HG03280 (cell line): ENCODE measurements around the gene PNPLA8.
A peak's percentile ranks its signal among the peaks of the same experiment; 100 is the strongest.
"Not testable (repeated sequence)": the region's sequence is repeated elsewhere in the genome, so short reads cannot be mapped to it uniquely, and the experiment has no call there.

Experiments
- ATAC-seq: cut with Tn5 transposase; IDR thresholded peaks from one replicate; pipeline ENCODE4 v1.9.1; 2021; ENCODE audit warnings: mild to moderate bottlenecking, moderate library complexity; ENCODE audit not compliant: unreplicated experiment

The PNPLA8 gene, protein sequence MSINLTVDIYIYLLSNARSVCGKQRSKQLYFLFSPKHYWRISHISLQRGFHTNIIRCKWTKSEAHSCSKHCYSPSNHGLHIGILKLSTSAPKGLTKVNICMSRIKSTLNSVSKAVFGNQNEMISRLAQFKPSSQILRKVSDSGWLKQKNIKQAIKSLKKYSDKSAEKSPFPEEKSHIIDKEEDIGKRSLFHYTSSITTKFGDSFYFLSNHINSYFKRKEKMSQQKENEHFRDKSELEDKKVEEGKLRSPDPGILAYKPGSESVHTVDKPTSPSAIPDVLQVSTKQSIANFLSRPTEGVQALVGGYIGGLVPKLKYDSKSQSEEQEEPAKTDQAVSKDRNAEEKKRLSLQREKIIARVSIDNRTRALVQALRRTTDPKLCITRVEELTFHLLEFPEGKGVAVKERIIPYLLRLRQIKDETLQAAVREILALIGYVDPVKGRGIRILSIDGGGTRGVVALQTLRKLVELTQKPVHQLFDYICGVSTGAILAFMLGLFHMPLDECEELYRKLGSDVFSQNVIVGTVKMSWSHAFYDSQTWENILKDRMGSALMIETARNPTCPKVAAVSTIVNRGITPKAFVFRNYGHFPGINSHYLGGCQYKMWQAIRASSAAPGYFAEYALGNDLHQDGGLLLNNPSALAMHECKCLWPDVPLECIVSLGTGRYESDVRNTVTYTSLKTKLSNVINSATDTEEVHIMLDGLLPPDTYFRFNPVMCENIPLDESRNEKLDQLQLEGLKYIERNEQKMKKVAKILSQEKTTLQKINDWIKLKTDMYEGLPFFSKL

DNA sequence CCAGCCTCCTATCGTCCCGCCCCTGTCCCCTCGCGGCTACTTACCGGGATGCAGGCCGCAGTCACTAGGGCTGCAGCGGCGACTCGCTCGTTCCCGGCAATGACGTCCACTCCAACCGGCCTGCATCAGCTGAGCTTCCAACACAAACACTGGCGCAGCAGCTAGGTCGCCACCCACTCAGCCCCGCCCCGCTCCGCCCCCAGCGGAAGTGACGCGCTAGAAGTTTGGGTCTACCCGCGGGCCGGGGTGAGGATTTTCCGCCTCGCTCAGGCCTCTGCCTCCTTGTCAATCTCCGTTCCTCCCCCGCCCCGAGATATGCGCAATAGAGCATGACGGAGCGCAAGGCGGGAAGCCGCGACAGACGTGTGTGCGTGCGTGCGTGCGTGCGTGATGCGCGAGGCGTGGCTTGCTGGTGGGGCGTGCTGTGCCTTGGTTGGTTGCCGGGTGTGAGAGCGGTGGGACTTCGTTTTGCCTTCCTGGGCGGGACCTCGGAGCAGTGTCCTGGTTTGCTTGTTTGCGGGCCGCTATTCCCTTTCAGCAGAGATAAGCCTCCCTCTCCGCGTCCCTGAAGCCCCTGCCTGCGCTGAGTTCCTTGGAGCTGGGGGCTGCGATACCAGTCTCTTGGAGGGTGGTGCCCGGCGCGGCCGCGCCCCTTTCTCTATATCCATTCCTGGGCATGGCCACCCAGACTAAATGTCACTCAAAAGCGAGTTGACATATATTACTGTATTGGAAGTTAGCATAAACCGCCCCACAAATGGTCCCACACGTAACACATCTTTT lies at the start of gene PNPLA8:
PNPLA8 (minus strand) TSS at position 151 of the 783 bp plus-strand sequence. CDS start 10,644 bp downstream, outside the sequence.
- ATAC-seq = peak; percentile 94

DNA sequence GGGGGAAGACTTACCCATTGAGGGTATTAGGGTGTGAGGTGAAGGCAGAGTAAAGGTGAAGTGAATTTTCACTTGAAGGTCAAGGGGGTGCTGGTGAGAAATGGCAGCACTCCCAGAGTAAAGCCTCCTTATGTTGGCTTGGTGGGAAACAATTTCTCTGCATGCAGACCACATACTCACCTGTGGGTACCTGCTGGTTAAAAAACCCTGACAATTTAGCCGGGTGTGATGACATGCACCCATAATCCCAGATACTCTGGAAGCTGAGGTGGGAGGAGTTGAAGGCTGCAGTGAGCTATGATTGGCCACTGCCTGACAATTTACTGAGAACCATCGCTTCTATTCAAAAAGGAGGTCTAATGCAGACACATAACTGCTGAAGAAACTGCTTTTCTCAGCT lies 49.2 kb upstream of the PNPLA8 start:
- no peak for ATAC-seq

DNA sequence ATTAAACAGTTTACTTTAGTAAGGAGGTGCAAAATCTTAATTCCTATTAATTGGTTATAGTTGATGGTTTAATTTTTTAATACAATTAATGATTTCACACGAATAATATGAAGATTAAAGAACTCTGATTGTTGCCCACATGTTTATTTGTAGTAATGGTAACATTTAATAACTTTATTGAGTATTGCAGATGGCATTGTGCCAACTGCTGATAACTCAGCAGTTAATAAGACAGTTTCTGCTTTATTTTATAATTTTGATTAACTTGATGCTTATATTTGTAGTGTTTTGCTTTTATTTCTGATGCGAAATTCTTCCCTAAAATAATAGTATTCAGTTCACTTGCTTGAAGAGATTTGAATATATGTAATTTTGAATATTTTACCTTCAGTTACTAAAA lies 46.5 kb upstream of the PNPLA8 start:
- no peak for ATAC-seq

DNA sequence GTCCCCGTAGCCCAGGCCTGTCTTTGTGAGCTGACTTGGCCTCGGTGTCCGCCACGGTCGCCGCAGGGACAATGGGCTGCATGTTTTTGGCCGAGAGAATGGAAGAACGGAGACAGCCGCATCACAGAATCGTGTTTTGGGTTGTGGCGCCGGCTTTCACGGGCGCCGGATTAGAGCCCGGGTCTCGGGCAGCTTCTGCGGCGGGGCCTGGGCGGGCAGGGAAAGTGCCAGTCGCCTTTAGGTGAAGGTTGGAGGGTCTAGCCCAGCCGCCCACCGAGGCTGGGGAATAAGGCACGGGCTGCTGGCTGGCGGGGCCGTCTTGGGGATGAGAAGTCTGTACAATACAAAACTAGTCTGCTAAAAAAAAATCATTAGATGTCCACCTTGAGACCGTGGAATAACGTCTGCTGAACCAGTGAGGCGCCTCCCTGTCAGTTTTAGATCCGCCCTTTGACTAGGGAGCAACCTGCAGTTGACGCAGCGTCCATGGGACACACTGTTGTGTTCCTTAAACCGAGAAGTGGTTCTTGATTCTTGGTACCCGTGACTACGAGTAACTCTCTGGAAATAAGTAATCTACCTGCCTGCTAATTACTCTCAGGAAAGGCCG lies 44.3 kb upstream of the PNPLA8 start:
- ATAC-seq = peak; percentile 16

DNA sequence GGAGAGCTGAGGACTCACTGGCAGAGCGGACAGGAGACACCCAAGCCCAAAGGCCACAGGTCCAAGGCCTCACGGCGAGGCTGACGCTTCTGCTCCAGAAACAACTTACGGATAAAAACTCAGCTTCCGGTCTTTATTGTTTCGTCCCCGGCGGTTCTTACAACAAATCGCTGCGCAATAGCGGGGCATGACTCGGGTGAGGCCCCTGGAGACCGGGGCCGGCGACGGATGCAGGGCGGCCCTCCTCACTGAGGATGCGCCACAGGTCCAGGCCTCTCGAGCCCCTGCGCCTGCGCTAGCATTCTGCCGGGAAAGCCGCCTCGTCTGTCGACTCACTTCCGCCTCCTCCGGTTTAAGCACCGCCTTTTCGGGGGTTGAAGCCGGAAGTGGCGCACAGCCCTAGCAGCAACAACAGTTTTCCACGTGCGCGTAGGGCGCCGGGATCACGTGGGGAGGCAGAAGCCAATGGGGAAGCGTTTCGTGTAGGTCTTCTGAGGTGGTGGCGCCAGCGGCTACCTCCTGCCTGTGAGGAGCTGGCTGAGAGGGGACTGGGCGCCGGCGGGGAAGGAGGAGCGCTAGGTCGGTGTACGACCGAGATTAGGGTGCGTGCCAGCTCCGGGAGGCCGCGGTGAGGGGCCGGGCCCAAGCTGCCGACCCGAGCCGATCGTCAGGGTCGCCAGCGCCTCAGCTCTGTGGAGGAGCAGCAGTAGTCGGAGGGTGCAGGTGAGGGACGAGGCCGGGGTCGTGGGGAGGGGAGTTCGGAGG lies 43.6 kb upstream of the PNPLA8 start, which contains the start of the genes DNAJB9 and THAP5:
DNAJB9 (plus strand) TSS at position 494 of the 765 bp plus-strand sequence. CDS start 1,853 bp downstream, outside the sequence.
THAP5 (minus strand) TSS at position 326 of the 765 bp plus-strand sequence; CDS start at position 189, 137 bp downstream.
- ATAC-seq = peak; percentile 95

DNA sequence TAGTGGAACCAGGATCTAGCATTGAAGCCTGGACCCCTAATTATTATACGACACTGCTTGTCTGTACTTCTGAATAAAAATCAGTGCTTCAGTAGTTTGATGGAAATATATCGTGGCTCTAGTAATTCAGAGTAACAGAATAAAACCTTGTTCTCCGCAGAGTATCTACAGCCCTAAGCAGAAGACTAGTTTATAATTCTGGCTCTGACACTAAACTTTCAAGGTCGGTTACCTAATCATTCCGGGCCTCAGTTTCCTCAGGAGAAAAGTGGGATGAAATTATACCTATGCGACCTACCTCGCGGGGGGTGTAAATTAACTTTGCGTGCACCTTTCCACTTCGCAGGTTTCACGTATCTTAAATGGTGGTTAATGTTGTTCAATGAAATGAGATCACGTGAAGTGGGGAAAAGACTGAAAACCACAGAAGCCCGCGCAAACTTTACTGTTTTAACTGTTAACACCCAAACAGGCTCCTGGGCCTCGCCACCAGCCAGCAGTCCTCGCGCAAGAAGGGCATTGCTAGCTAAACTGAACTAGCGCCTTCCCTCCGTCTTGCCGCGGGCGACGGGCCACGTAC lies 43.0 kb upstream of the PNPLA8 start:
- ATAC-seq = no peak

DNA sequence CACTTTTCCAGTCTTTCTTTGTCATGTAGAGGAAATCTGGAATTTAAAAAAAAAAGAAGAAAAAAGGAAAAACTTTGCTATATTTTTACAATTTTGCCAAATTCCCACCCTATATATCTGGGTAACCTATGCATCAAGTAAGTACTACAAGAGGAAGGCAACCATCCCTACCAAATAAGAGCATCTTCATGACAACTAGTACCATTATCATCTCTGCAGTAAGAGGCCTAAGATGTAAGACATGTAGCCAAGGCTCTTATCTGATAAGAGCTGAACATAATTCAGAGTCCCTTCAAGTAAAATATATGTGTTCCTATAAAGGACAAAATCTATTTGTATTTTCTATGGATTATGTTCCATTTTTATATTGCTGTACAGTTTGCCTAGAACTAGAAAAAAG lies 40.1 kb upstream of the PNPLA8 start:
- ATAC-seq = no peak

- no peak for ATAC-seq
Measured at GRCh38 chr7:108561047-108561619, 35.2 kb upstream of the PNPLA8 start.

GRCh38 chr7:108559253-108559652 lies 33.3 kb upstream of the PNPLA8 start:
- ATAC-seq = no peak

GRCh38 chr7:108557617-108558016 lies 31.7 kb upstream of the PNPLA8 start:
- no peak for ATAC-seq

- ATAC-seq = no peak
Measured at GRCh38 chr7:108557191-108557590, 31.3 kb upstream of the PNPLA8 start.

- ATAC-seq = not testable (repeated sequence)
Measured at GRCh38 chr7:108556665-108557064, 30.7 kb upstream of the PNPLA8 start.

GRCh38 chr7:108548141-108548896 lies 22.4 kb upstream of the PNPLA8 start:
- ATAC-seq = not testable (repeated sequence)

DNA sequence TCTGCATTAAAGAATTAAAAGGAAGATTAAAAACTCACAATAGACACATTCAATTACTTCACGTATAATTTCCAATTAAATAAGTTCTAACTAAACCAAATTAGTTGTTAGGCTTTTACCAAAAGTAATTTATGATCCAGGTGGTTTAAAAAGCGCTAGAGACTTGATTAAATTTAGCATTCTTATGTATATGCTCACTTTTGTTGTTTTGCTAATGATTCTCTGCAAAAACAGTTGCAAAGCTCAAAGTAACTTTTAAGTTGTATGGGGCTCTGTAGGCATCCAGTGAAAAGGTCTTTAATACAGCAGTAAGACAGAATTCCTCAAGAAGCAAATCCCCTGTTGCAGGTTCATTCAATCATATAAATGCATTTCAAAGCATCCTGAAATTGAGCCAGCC lies 15.5 kb upstream of the PNPLA8 start:
- ATAC-seq = no peak

- not testable (repeated sequence) for ATAC-seq
Measured at GRCh38 chr7:108538685-108539084, 12.8 kb upstream of the PNPLA8 start.

GRCh38 chr7:108538236-108538635 lies 12.3 kb upstream of the PNPLA8 start:
- ATAC-seq = not testable (repeated sequence)

DNA sequence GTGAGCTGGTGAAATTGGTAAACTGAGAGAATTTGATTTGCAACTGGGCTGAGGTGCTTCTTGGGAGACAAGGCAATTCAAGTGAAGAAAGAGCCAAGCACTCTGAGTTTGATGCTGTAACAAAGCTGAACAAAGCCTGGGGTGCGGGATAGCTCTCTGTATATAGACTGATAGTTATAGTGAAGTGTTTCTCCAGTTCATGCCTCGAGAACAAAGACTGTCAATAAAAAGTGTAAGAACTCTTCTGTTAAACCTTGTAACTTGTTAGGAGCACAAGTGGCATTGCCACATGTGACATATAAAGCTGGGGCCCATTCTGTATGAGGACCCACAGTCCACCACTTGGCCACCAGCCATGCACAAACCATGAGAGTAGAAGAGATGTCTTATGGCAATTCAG lies 11.3 kb upstream of the PNPLA8 start:
- no peak for ATAC-seq

DNA sequence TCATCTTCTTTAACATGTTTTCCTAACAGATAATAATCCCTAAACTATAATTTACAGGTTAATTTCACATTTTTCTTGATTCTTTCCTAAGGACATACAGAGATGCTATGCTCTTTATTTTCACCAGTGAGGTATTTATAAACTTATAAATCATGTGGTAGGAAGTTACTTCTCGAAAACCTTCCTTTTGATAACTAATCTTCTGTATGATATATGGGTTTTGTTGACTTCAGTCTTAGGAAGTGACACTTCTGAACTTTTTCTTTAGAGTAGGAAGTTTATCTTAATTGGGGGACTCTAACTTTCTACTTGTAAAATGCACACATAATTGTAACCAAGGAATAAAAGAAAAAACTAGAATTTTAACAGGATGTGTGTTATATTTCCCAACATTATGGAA lies 9.8 kb upstream of the PNPLA8 start:
- no peak for ATAC-seq
